Uterus (tissue), 4 donors: ENCODE measurements around the gene KCNMB2. TPM values are rescaled to one million over a fixed set of nuclear protein-coding genes. Genes with fewer than 3 reads are reported as not detected.

Source experiments
- DNase-seq, 2 donors: peaks; one replicate each; pipeline ENCODE4 v3.0.0-alpha.2; 2019 to 2020
- H3K27ac ChIP-seq, 2 donors: fragments of 200-600 bp; sonication (generic); 1 replicate in 1 of 2; 2 replicates in 1 of 2; pipeline ENCODE4 v1.5.1; 2016 to 2018
- H3K27me3 ChIP-seq, 2 donors: fragments of 200-600 bp; sonication (generic); one replicate each; pipeline ENCODE4 v1.5.1; 2018 to 2019; ENCODE audit warnings: control low read depth in 1 of 2
- H3K36me3 ChIP-seq, 2 donors: fragments of 200-600 bp; sonication (generic); one replicate each; pipeline ENCODE4 v1.5.1; 2019; ENCODE audit warnings: control low read depth in 1 of 2
- H3K4me1 ChIP-seq, 2 donors: fragments of 200-600 bp; sonication (generic); one replicate each; pipeline ENCODE4 v1.5.1; 2018 to 2019; ENCODE audit warnings: control low read depth in 1 of 2
- H3K4me3 ChIP-seq, 2 donors: fragments of 200-600 bp; sonication (generic); 1 replicate in 1 of 2; 2 replicates in 1 of 2; pipeline ENCODE4 v1.5.1; 2018 to 2019; ENCODE audit warnings: mild to moderate bottlenecking in 1 of 2
- H3K9me3 ChIP-seq, 2 donors: fragments of 200-600 bp; sonication (generic); one replicate each; pipeline ENCODE4 v1.5.1; 2019; ENCODE audit warnings: control low read depth in 1 of 2
- CTCF ChIP-seq, 4 experiments: fragments of 200-600 bp in 2 of 4; fragments of 450-650 bp in 2 of 4; sonication (generic) in 2 of 4; IDR thresholded peaks; one replicate each; pipeline ENCODE4 v1.5.1; 2016 to 2019; ENCODE audit warnings: antibody characterized with exemption in 4 of 4, mild to moderate bottlenecking in 2 of 4, moderate library complexity in 1 of 4
- POLR2A ChIP-seq, 2 donors: fragments of 450-650 bp; IDR thresholded peaks; one replicate each; pipeline ENCODE4 v1.6.1; 2016; ENCODE audit warnings: antibody characterized with exemption in 2 of 2, mild to moderate bottlenecking in 1 of 2, moderate library complexity in 1 of 2
- intact Hi-C: fragments of 100-400 bp; cut with DNase I; formaldehyde crosslinking; loops from one replicate; pipeline ENCODE4 v1.15.1; 2023; ENCODE audit warnings: low total_unique reads
- total RNA-seq, 4 donors: library from RNA; depleted of rRNA in 3 of 4; stranded (reverse); fragments of >200 nt in 3 of 4; gene quantifications; one replicate each; pipeline versions ENCODE4 v1.1.0 to v1.2.4, GENCODE V29; 2014 to 2023
- donor health status: DM: yes; HTN: yes; CAD: no.

The KCNMB2 gene
- total RNA-seq, 4 donors from 2014 or later: 0.29 to 12.7 (median 1.4) TPM

- no peaks in the 10 kb centered on the region for H3K36me3 ChIP-seq
- no peak overlapping the region for H3K4me3 ChIP-seq
- intact Hi-C loops: no loop called here
- H3K27ac ChIP-seq: no peak overlapping the region
- H3K27me3 ChIP-seq: no peaks in the 10 kb centered on the region
- peaks cover 0 to 3% of the 10 kb centered on the region in 2 donors for H3K9me3 ChIP-seq
- no peaks in the 10 kb centered on the region for H3K4me1 ChIP-seq
- TF ChIP-seq POLR2A (IDR thresholded peaks at IDR 0.05): no peak
- no peak for TF ChIP-seq CTCF (IDR thresholded peaks at IDR 0.05)
- no peak for DNase-seq
Observed at GRCh38 chr3:178795349-178795748, 259.1 kb downstream of the KCNMB2 start.

GRCh38 chr3:178802259-178802658 is 266.0 kb downstream of the KCNMB2 start:
- Histone ChIP-seq H3K4me1 (no peaks in the 10 kb centered on the region), H3K36me3 (no peaks in the 10 kb centered on the region), H3K27ac (no peak overlapping the region), H3K4me3 (no peak overlapping the region), H3K9me3 (peaks cover 0 to 3% of the 10 kb centered on the region in 2 donors), H3K27me3 (no peaks in the 10 kb centered on the region)
- intact Hi-C loops: no loop called here
- no peak for TF ChIP-seq POLR2A (IDR thresholded peaks at IDR 0.05)
- no peak for TF ChIP-seq CTCF (IDR thresholded peaks at IDR 0.05)
- no peak for DNase-seq

- H3K9me3 ChIP-seq: peaks cover 0 to under 1% of the 10 kb centered on the region in 2 donors
- H3K27ac ChIP-seq: no peak overlapping the region
- no peaks in the 10 kb centered on the region for H3K27me3 ChIP-seq
- H3K36me3 ChIP-seq: no peaks in the 10 kb centered on the region
- intact Hi-C loops: no loop called here
- H3K4me3 ChIP-seq: no peak overlapping the region
- no peak for DNase-seq
- TF ChIP-seq POLR2A (IDR thresholded peaks at IDR 0.05) (no peak), CTCF (IDR thresholded peaks at IDR 0.05) (no peak)
- no peaks in the 10 kb centered on the region for H3K4me1 ChIP-seq
Observed at GRCh38 chr3:178802993-178803693, 266.9 kb downstream of the KCNMB2 start.

GRCh38 chr3:178804606-178805005 is 268.4 kb downstream of the KCNMB2 start:
- intact Hi-C loops: no loop called here

More at GRCh38 chr3:178804606-178805005, 268.4 kb downstream of the KCNMB2 start:
- no peak for TF ChIP-seq POLR2A (IDR thresholded peaks at IDR 0.05)
- TF ChIP-seq CTCF (IDR thresholded peaks at IDR 0.05): no peak
- no peaks in the 10 kb centered on the region for H3K36me3 ChIP-seq
- no peaks in the 10 kb centered on the region for H3K9me3 ChIP-seq
- no peak overlapping the region for H3K27ac ChIP-seq
- DNase-seq: no peak
- no peaks in the 10 kb centered on the region for H3K27me3 ChIP-seq
- no peaks in the 10 kb centered on the region for H3K4me1 ChIP-seq
- no peak overlapping the region for H3K4me3 ChIP-seq
